HG02588 (cell line): ENCODE data around the gene TMEM239.

Source experiments
- ATAC-seq: cut with Tn5 transposase; IDR thresholded peaks from one replicate; pipeline ENCODE4 v1.9.1; 2021; ENCODE audit warnings: mild to moderate bottlenecking, moderate library complexity; ENCODE audit not compliant: unreplicated experiment

The TMEM239 gene

DNA sequence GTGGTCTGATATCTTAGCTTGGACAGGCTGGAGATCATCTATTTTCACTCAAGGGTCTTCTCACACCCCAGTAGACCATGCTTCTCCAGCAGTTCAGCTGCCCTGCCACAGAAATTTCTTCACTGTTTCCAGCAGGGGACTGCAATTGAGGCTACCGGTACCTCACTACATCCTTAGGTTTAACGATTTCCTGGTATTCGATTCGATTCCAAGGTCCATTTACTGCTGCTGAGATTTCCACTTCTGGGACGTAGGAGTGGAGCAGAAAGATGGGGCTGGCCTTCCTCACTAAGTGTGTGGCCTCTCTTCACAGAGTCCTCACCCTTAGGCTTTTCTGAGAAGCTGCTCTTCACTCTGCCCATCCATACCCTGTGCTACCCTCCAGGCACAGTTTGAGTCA, 30.5 kb downstream of the TMEM239 start:
- ATAC-seq: no peak

DNA sequence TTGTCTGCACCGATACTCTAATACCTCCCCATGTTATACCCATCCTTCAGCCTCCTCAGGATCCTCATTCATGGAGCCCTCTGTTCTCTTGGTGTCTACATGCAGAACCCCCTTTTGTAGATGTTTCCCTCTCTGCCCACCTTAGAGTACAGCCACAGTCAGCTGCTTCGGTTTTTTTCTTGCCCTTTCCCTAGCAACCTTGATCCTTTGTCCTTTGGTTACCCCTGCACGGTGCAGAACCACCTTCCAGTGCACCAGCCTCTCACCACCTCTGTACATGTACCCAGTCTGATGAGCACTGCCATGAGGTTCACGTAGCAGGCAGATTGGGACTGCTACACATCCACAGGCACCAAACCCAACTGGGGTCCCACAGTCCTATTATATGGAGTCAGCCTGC, 31.6 kb downstream of the TMEM239 start:
- ATAC-seq: no peak

GRCh38 chr20:2849529-2849928, 33.4 kb downstream of the TMEM239 start:
- ATAC-seq: no peak

GRCh38 chr20:2851086-2851485, 34.9 kb downstream of the TMEM239 start:
- ATAC-seq: no peak

DNA sequence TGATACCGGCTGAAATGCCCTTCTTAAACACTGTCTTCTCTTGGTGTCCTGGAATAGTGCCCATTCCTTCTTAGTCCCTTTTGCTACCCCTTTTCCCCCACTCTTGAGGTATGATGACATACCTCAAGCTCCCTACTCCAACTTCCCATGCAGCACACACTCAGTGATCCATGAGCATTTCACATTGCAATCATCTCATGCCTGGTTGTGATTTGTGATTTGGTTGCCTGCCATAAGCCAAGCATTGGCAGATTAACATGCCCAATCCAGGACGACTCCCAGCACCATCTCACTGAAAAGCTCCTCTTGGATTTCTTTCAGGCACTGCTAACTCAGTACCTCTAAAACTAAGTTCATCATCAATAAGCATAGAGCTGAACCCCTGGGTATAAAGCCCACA, 42.4 kb downstream of the TMEM239 start:
- ATAC-seq: no peak

GRCh38 chr20:2859330-2860121, 43.4 kb downstream of the TMEM239 start:
- no peak for ATAC-seq

- ATAC-seq: no peak
These were observed 48.5 kb downstream of the TMEM239 start for GRCh38 chr20:2864626-2865025.

DNA sequence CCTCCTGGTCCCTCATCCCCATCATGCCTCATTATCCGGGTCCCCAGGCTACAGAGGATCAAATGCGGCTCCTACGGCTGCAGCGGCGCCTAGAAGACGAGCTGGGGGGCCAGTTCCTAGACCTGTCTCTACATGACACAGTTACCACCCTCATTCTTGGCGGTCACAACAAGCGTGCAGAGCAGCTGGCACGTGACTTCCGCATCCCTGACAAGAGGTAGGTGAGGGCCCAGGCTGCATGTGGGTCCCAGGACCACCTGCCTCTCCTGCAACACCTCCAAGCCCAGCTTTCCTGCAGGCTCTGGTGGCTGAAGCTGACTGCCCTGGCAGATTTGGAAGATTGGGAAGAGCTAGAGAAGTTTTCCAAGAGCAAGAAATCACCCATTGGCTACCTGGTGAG, 48.9 kb downstream of the TMEM239 start:
- no peak for ATAC-seq

GRCh38 chr20:2865630-2866029, 49.5 kb downstream of the TMEM239 start:
- ATAC-seq: no peak

DNA sequence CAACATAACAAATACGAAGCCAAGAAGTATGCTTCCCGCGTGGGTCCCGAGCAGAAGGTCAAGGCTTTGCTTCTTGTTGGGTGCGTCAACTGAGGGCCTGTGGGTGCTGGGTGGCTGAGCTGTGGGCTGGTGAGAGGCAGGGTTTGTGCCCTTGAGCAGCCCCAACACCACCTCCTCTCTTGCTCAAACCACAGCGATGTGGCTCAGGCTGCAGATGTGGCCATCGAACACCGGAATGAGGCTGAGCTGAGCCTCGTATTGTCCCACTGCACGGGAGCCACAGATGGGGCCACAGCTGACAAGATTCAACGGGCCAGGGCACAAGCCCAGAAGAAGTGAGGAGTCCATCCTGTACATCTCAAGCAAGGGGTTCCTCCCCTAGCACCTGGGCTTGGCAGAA, 50.1 kb downstream of the TMEM239 start:
- no peak for ATAC-seq

GRCh38 chr20:2867081-2867864, 51.1 kb downstream of the TMEM239 start:
- ATAC-seq: no peak
